ACC112 (cell line): ENCODE results near the gene CD300LG.
A peak's percentile ranks its signal among the peaks of the same experiment; 100 is the strongest.

Experiments
- H2AFZ ChIP-seq: fragments of 200-600 bp; sonication (generic); one replicate; pipeline ENCODE4 v1.6.0; 2017; ENCODE audit warnings: antibody characterized with exemption, low read length; ENCODE audit not compliant: unreplicated experiment
- H3K27ac ChIP-seq: fragments of 200-600 bp; sonication (generic); 2 replicates; pipeline ENCODE4 v1.5.1; 2014; ENCODE audit warnings: low read depth, mild to moderate bottlenecking, antibody characterized with exemption, low read length, moderate library complexity
- H3K27me3 ChIP-seq: fragments of 200-600 bp; sonication (generic); 2 replicates; pipeline ENCODE4 v1.6.1; 2014; ENCODE audit warnings: mild to moderate bottlenecking, antibody characterized with exemption, low read length, moderate library complexity, mixed read lengths; ENCODE audit not compliant: insufficient read depth
- H3K36me3 ChIP-seq: fragments of 200-600 bp; sonication (generic); 2 replicates; pipeline ENCODE4 v1.6.1; 2016; ENCODE audit warnings: mild to moderate bottlenecking, antibody characterized with exemption, low read length, moderate library complexity, mixed read lengths; ENCODE audit not compliant: insufficient read depth
- H3K4me1 ChIP-seq: fragments of 200-600 bp; sonication (generic); one replicate; pipeline ENCODE4 v1.6.1; 2016; ENCODE audit warnings: low read length, mixed read lengths; ENCODE audit not compliant: insufficient read depth, unreplicated experiment, control insufficient read depth
- H3K4me3 ChIP-seq: fragments of 200-600 bp; sonication (generic); 2 replicates; pipeline ENCODE4 v1.5.1; 2014; ENCODE audit warnings: mild to moderate bottlenecking, low read depth, low read length
- H3K79me2 ChIP-seq: fragments of 200-600 bp; sonication (generic); one replicate; pipeline ENCODE4 v1.6.0; 2016; ENCODE audit warnings: low read length; ENCODE audit not compliant: control insufficient read depth, unreplicated experiment, insufficient read depth

The CD300LG gene

GRCh38 chr17:43906951-43907424 lies 60.0 kb downstream of the CD300LG start:
- peak overlapping the region; percentile 56 for H2AFZ ChIP-seq
- H3K27ac ChIP-seq, result no peak overlapping the region
- H3K79me2 ChIP-seq, result no peaks in the 10 kb centered on the region
- H3K4me3 ChIP-seq, result peak overlapping the region; percentile 87
- no peaks in the 10 kb centered on the region for H3K36me3 ChIP-seq
- H3K27me3 ChIP-seq, result peaks cover 4% of the 10 kb centered on the region; the same call in 1 of the 2 replicates
- peaks cover 9% of the 10 kb centered on the region for H3K4me1 ChIP-seq

- Histone ChIP-seq H3K4me1 (peaks cover 9% of the 10 kb centered on the region), H3K79me2 (no peaks in the 10 kb centered on the region), H3K4me3 (peak within 1 kb of the TSS; percentile 87), H3K36me3 (no peaks in the 10 kb centered on the region), H3K27ac (no peak within 1 kb of the TSS), H3K27me3 (peaks cover 4% of the 10 kb centered on the region; the same call in 1 of the 2 replicates), H2AFZ (peak within 1 kb of the TSS; percentile 56)
Measured at GRCh38 chr17:43907425-43907981, 60.5 kb downstream of the CD300LG start, which contains the start of gene MPP2. MPP2 (minus strand) TSS chr17:43907536; CDS start chr17:43904460, 3,076 bp downstream.

- H3K27ac ChIP-seq, result no peak overlapping the region
Measured at GRCh38 chr17:43907998-43908721, 61.2 kb downstream of the CD300LG start.

GRCh38 chr17:43909537-43910231 lies 62.7 kb downstream of the CD300LG start:
- H3K4me1 ChIP-seq, result peaks cover 9% of the 10 kb centered on the region
- H3K79me2 ChIP-seq, result no peaks in the 10 kb centered on the region
- no peak overlapping the region for H2AFZ ChIP-seq
- no peaks in the 10 kb centered on the region for H3K36me3 ChIP-seq
- no peak overlapping the region for H3K27ac ChIP-seq
- H3K27me3 ChIP-seq, result peaks cover 16% of the 10 kb centered on the region; the same call in 1 of the 2 replicates
- no peak overlapping the region for H3K4me3 ChIP-seq

More at GRCh38 chr17:43907998-43908721, 61.2 kb downstream of the CD300LG start:
- peaks cover 9% of the 10 kb centered on the region for H3K4me1 ChIP-seq
- H3K79me2 ChIP-seq, result no peaks in the 10 kb centered on the region
- H3K4me3 ChIP-seq, result peak overlapping the region; percentile 87
- peaks cover 5% of the 10 kb centered on the region; the same call in 1 of the 2 replicates for H3K27me3 ChIP-seq
- no peaks in the 10 kb centered on the region for H3K36me3 ChIP-seq
- H2AFZ ChIP-seq, result peak overlapping the region; percentile 56

- Histone ChIP-seq H3K4me1 (no peaks in the 10 kb centered on the region), H3K79me2 (no peaks in the 10 kb centered on the region), H3K27ac (no peak overlapping the region), H2AFZ (no peak overlapping the region), H3K36me3 (no peaks in the 10 kb centered on the region), H3K4me3 (no peak overlapping the region), H3K27me3 (peaks cover 25% of the 10 kb centered on the region)
Measured at GRCh38 chr17:43911904-43912303, 64.9 kb downstream of the CD300LG start.

- H3K4me1 ChIP-seq, result no peaks in the 10 kb centered on the region
- H2AFZ ChIP-seq, result no peak overlapping the region
- H3K27me3 ChIP-seq, result peaks cover 32% of the 10 kb centered on the region
- no peak overlapping the region for H3K4me3 ChIP-seq
- no peaks in the 10 kb centered on the region for H3K79me2 ChIP-seq
- H3K36me3 ChIP-seq, result no peaks in the 10 kb centered on the region
- H3K27ac ChIP-seq, result no peak overlapping the region
Measured at GRCh38 chr17:43912635-43913304, 65.8 kb downstream of the CD300LG start.
